Mucosa of rectum (tissue), 2 donors: ENCODE data around the gene NRXN2.
A peak's percentile ranks its signal among the peaks of the same experiment; 100 is the strongest.

Source experiments
- H3K27ac ChIP-seq, 2 donors: one replicate each; pipeline ENCODE4 v1.7.0; 2013; ENCODE audit warnings: inconsistent platforms in 2 of 2, low read depth in 2 of 2, low read length in 2 of 2
- H3K27me3 ChIP-seq, 2 donors: one replicate each; pipeline ENCODE4 v1.7.0; 2013; ENCODE audit warnings: low read length in 2 of 2; ENCODE audit not compliant: control insufficient read depth in 2 of 2, insufficient read depth in 2 of 2
- H3K36me3 ChIP-seq, 2 donors: one replicate each; pipeline ENCODE4 v1.7.0; 2013; ENCODE audit warnings: low read length in 2 of 2; ENCODE audit not compliant: control insufficient read depth in 2 of 2, insufficient read depth in 2 of 2
- H3K4me1 ChIP-seq, 2 donors: one replicate each; pipeline ENCODE4 v1.7.0; 2013; ENCODE audit warnings: low read length in 2 of 2, mild to moderate bottlenecking in 1 of 2; ENCODE audit not compliant: control insufficient read depth in 2 of 2, insufficient read depth in 2 of 2
- H3K4me3 ChIP-seq, 2 donors: one replicate each; pipeline ENCODE4 v1.7.0; 2013; ENCODE audit warnings: low read length in 2 of 2
- H3K9ac ChIP-seq, 2 donors: one replicate each; pipeline ENCODE4 v1.7.0; 2013; ENCODE audit warnings: low read length in 2 of 2, low read depth in 1 of 2, mild to moderate bottlenecking in 1 of 2
- H3K9me3 ChIP-seq, 2 donors: one replicate each; pipeline ENCODE4 v1.7.0; 2013; ENCODE audit warnings: low read length in 2 of 2; ENCODE audit not compliant: control insufficient read depth in 2 of 2
- donor health status: healthy.
- donor health status: Normal muscosa, but diverticular disease.

NRXN2 gene

DNA sequence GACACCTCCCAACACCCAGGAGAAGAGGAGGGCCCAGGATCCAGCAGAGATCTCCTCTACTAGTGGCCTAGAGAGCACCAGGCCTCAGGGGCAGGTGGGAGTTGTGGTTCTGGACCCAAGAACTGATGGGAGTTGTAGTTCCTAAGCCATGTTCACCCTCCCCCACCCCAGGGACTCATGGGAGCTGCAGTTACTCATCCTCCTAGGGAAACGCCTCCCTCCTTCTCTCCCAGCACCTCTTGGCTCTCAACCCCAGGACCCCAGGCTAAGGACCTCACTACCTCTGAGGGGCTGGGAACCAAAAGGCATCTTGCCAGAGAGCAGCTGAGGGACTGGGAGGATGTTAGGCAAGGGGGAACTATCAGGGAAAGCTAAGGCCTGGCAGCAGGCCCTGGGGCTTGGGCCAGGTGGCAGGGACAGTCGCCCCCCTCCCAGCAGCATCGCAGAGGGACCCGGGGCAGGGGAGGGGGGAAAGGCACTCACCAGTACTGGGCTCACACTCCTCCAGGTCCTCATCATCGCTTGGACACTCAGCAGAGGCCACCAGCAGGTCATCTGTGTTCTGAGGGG is 103.1 kb downstream of the NRXN2 start:
- Histone ChIP-seq H3K36me3 (no peaks in the 10 kb centered on the region), H3K27me3 (no peaks in the 10 kb centered on the region), H3K27ac (peak overlapping the region; percentile 32 to 69), H3K4me3 (peak overlapping the region in 1 of 2 donors; percentile 5), H3K9ac (peak overlapping the region in 1 of 2 donors; percentile 6), H3K9me3 (no peaks in the 10 kb centered on the region), H3K4me1 (peaks cover 5 to 20% of the 10 kb centered on the region in 2 donors)

- Histone ChIP-seq H3K4me3 (no peak overlapping the region), H3K36me3 (no peaks in the 10 kb centered on the region), H3K27ac (no peak overlapping the region), H3K9me3 (no peaks in the 10 kb centered on the region), H3K27me3 (no peaks in the 10 kb centered on the region), H3K4me1 (peaks cover 5 to 20% of the 10 kb centered on the region in 2 donors), H3K9ac (no peak overlapping the region)
Measured at GRCh38 chr11:64619196-64619595, 103.8 kb downstream of the NRXN2 start.

GRCh38 chr11:64616817-64617216 is 106.2 kb downstream of the NRXN2 start:
- Histone ChIP-seq H3K27me3 (no peaks in the 10 kb centered on the region), H3K36me3 (no peaks in the 10 kb centered on the region), H3K4me3 (no peak overlapping the region), H3K27ac (no peak overlapping the region), H3K9ac (no peak overlapping the region), H3K4me1 (peaks cover 5 to 20% of the 10 kb centered on the region in 2 donors), H3K9me3 (no peaks in the 10 kb centered on the region)

GRCh38 chr11:64614917-64615316 is 108.1 kb downstream of the NRXN2 start:
- no peaks in the 10 kb centered on the region for H3K27me3 ChIP-seq

DNA sequence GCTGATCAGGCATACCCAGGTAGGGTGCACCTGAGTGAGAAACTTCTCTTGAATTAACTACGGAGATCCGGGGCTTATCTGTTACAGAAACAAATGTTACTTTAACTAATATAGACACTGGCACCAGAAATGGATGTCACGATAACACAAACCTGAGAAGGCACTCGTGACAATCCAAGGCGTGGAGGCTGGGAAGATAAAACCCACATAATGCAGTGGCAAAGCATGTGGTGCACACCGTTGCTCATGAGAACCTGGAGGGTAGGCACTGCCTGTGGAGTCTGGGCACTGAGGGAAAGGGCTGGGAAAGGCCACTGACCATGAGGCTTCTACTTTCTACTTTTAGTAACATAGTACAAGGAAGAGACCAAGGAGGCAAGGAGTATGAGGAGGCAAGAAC is 109.3 kb downstream of the NRXN2 start:
- Histone ChIP-seq H3K36me3 (no peaks in the 10 kb centered on the region), H3K4me1 (no peaks in the 10 kb centered on the region)

More at GRCh38 chr11:64614917-64615316, 108.1 kb downstream of the NRXN2 start:
- Histone ChIP-seq H3K36me3 (no peaks in the 10 kb centered on the region), H3K9me3 (no peaks in the 10 kb centered on the region), H3K9ac (no peak overlapping the region), H3K4me3 (no peak overlapping the region), H3K4me1 (peaks cover 0 to 4% of the 10 kb centered on the region in 2 donors), H3K27ac (no peak overlapping the region)

DNA sequence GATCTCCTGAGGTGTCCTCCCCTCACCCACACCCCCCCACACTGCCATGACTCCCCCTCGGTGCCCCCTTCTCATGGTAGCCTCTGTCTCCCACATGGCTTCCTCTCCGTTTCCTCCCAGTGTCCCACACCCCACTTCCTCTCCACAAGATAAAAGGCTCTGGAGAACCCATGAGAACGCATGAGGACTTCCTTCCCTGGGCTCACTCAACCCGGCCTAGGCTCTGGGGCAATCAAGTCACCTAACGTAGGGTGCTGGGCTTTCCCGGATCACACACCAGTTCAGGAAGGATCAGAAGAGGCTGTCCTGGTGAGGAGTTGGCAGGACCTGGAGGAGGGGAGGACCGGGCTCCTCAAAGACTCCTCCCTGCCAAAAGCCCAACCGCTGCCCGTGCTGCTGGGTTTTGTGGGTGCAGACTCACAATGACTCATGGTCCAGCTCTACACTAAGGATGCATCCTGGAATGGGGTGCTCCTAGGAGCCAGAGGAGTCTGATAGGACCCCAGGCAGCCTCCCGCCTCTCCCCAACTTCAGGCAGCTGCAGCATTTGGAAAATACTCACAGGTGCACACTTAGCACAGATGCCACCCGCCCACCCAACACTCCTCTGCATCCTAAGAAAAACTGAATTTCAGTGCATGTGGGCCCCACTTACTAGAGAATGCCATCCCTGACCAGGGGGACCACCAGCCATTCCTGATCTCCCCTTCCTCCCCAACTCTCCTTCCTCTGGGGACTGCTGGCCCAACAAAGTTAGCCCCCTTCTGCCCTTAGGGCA is 110.9 kb downstream of the NRXN2 start:
- H3K4me3 ChIP-seq, result no peak overlapping the region
- H3K27ac ChIP-seq, result no peak overlapping the region
- no peaks in the 10 kb centered on the region for H3K4me1 ChIP-seq
- peaks cover 0 to 4% of the 10 kb centered on the region in 2 donors for H3K27me3 ChIP-seq
- H3K36me3 ChIP-seq, result no peaks in the 10 kb centered on the region
- H3K9ac ChIP-seq, result no peak overlapping the region
- H3K9me3 ChIP-seq, result no peaks in the 10 kb centered on the region

More for the DNA sequence above, 109.3 kb downstream of the NRXN2 start:
- Histone ChIP-seq H3K9ac (no peak overlapping the region), H3K27me3 (peaks cover 0 to 2% of the 10 kb centered on the region in 2 donors), H3K4me3 (no peak overlapping the region), H3K27ac (no peak overlapping the region), H3K9me3 (no peaks in the 10 kb centered on the region)

DNA sequence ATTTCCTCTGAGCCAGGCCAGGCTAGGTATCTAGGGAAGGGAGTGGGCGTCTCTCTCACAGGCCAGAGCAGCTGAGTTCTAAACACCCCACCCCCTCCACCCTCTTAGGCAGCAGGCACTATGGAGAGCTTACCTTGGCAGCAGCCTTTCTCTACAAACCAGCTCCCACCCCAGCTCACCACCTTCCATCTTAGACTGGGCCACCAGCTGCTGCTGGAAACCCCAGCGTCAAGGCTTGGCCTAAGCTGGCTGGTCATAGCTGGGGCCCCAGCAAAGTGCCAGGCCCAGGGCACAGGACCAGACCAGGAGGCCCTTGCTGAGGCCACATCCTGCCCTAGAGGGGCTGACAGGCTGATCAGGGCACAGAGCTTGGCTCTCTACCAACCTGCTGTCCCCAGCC is 111.8 kb downstream of the NRXN2 start:
- Histone ChIP-seq H3K27ac (no peak overlapping the region), H3K27me3 (peaks cover 0 to 4% of the 10 kb centered on the region in 2 donors), H3K9me3 (no peaks in the 10 kb centered on the region), H3K36me3 (no peaks in the 10 kb centered on the region), H3K4me3 (no peak overlapping the region), H3K9ac (no peak overlapping the region), H3K4me1 (no peaks in the 10 kb centered on the region)

GRCh38 chr11:64610596-64610995 is 112.4 kb downstream of the NRXN2 start:
- no peak overlapping the region for H3K9ac ChIP-seq
- H3K27ac ChIP-seq, result no peak overlapping the region
- peaks cover 0 to 4% of the 10 kb centered on the region in 2 donors for H3K27me3 ChIP-seq
- H3K4me3 ChIP-seq, result no peak overlapping the region
- H3K36me3 ChIP-seq, result no peaks in the 10 kb centered on the region
- H3K9me3 ChIP-seq, result no peaks in the 10 kb centered on the region
- no peaks in the 10 kb centered on the region for H3K4me1 ChIP-seq

- H3K4me1 ChIP-seq, result no peaks in the 10 kb centered on the region
- H3K36me3 ChIP-seq, result no peaks in the 10 kb centered on the region
- H3K4me3 ChIP-seq, result no peak overlapping the region
- H3K9me3 ChIP-seq, result no peaks in the 10 kb centered on the region
- H3K9ac ChIP-seq, result no peak overlapping the region
- H3K27me3 ChIP-seq, result peaks cover 0 to 4% of the 10 kb centered on the region in 2 donors
- no peak overlapping the region for H3K27ac ChIP-seq
Measured at GRCh38 chr11:64609436-64610047, 113.5 kb downstream of the NRXN2 start.

DNA sequence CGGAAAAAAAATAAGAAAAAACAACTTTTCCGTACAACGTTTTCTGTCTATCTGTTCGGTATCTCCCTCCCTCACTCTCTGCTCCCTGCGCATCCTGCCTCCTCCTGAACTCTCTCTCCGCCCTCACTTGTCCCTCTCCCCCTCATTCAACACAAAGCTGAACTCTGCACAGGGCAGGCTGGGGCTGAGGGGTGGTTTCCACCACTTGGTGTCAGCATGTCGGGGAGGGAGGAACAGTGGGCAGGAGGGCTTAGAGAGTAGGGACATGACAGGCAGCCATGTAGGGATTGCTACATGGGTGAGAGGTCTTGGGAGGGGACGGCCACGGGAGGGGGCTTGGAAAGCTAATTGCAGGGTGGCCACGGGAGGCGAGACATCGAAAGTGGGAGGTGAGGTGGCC is 114.4 kb downstream of the NRXN2 start:
- Histone ChIP-seq H3K27ac (no peak overlapping the region), H3K4me1 (no peaks in the 10 kb centered on the region), H3K9me3 (no peaks in the 10 kb centered on the region), H3K9ac (no peak overlapping the region), H3K27me3 (peaks cover 0 to 4% of the 10 kb centered on the region in 2 donors), H3K4me3 (no peak overlapping the region), H3K36me3 (no peaks in the 10 kb centered on the region)
